SK-N-SH treated with all-trans-retinoic acid at 6 μM for 48 hours (cell line): ENCODE data around the gene HES1.

Source experiments
- ATAC-seq: fragments of 200-7000 bp; cut with Tn5 transposase; 3 replicates; pipeline ENCODE4 v1.9.1; 2020; ENCODE audit warnings: mild to moderate bottlenecking, moderate library complexity
- ARNTL ChIP-seq: fragments of 450-650 bp; formaldehyde crosslinking; IDR thresholded peaks from 2 replicates; pipeline ENCODE4 v1.5.0; 2020; ENCODE audit warnings: low read depth, mild to moderate bottlenecking, moderate library complexity, borderline replicate concordance
- BACH2 ChIP-seq: fragments of 250-450 bp; sonication (Bioruptor Pico); IDR thresholded peaks from 2 replicates; pipeline ENCODE4 v1.9.0; 2021; ENCODE audit warnings: mild to moderate bottlenecking, borderline replicate concordance
- CREB5 ChIP-seq: fragments of 250-450 bp; sonication (Bioruptor Pico); IDR thresholded peaks from 2 replicates; pipeline ENCODE4 v1.5.1; 2020; ENCODE audit warnings: low read depth, mild to moderate bottlenecking, moderate library complexity
- CSDC2 ChIP-seq: fragments of 250-450 bp; sonication (Bioruptor Pico); IDR thresholded peaks from 2 replicates; pipeline ENCODE4 v1.5.0; 2020; ENCODE audit warnings: mild to moderate bottlenecking, moderate library complexity
- CSRNP3 ChIP-seq: fragments of 250-450 bp; sonication (Bioruptor Pico); IDR thresholded peaks from 2 replicates; pipeline ENCODE4 v1.5.1; 2021; ENCODE audit warnings: mild to moderate bottlenecking, moderate library complexity
- ESRRG ChIP-seq: fragments of 250-450 bp; sonication (Bioruptor Pico); IDR thresholded peaks from 2 replicates; pipeline ENCODE4 v1.6.1; 2021; ENCODE audit warnings: mild to moderate bottlenecking
- GLIS3 ChIP-seq: fragments of 250-450 bp; sonication (Bioruptor Pico); IDR thresholded peaks from 2 replicates; pipeline ENCODE4 v1.5.0; 2020; ENCODE audit warnings: mild to moderate bottlenecking, moderate library complexity
- ISL1 ChIP-seq: fragments of 250-450 bp; sonication (Bioruptor Pico); IDR thresholded peaks from 2 replicates; pipeline ENCODE4 v2.1.2; 2022; ENCODE audit warnings: mild to moderate bottlenecking, moderate library complexity
- OSR1 ChIP-seq: fragments of 250-450 bp; sonication (Bioruptor Pico); IDR thresholded peaks from 2 replicates; pipeline ENCODE4 v1.8.0; 2022; ENCODE audit warnings: moderate library complexity, mild to moderate bottlenecking, inconsistent platforms
- PPARA ChIP-seq: fragments of 250-450 bp; sonication (Bioruptor Pico); IDR thresholded peaks from 2 replicates; pipeline ENCODE4 v1.5.0; 2020; ENCODE audit warnings: mild to moderate bottlenecking, borderline replicate concordance
- RARB ChIP-seq: fragments of 250-450 bp; sonication (Bioruptor Pico); IDR thresholded peaks from 2 replicates; pipeline ENCODE4 v1.8.0; 2021; ENCODE audit warnings: mild to moderate bottlenecking, moderate library complexity
- SNAI2 ChIP-seq: fragments of 250-450 bp; sonication (Bioruptor Pico); IDR thresholded peaks from 2 replicates; pipeline ENCODE4 v1.5.0; 2020; ENCODE audit warnings: mild to moderate bottlenecking, moderate library complexity
- TOX ChIP-seq: fragments of 250-450 bp; sonication (Bioruptor Pico); IDR thresholded peaks from 2 replicates; pipeline ENCODE4 v1.8.0; 2021; ENCODE audit warnings: mild to moderate bottlenecking, moderate library complexity, borderline replicate concordance
- ZC3H10 ChIP-seq: fragments of 250-450 bp; sonication (Bioruptor Pico); IDR thresholded peaks from 2 replicates; pipeline ENCODE4 v1.5.1; 2021; ENCODE audit warnings: mild to moderate bottlenecking, moderate library complexity
- ZFP3 ChIP-seq: fragments of 250-450 bp; sonication (Bioruptor Pico); IDR thresholded peaks from 2 replicates; pipeline ENCODE4 v1.5.0; 2020; ENCODE audit warnings: mild to moderate bottlenecking, moderate library complexity
- ZFP30 ChIP-seq: fragments of 450-650 bp; formaldehyde crosslinking; IDR thresholded peaks from 2 replicates; pipeline ENCODE4 v1.5.0; 2022; ENCODE audit warnings: mild to moderate bottlenecking, moderate library complexity
- ZNF565 ChIP-seq: fragments of 450-650 bp; formaldehyde crosslinking; conservative IDR thresholded peaks from 2 replicates; pipeline ENCODE4 v1.5.0; 2020; ENCODE audit warnings: low read depth, mild to moderate bottlenecking, moderate library complexity
- ZNF70 ChIP-seq: fragments of 450-650 bp; formaldehyde crosslinking; IDR thresholded peaks from 2 replicates; pipeline ENCODE4 v1.5.0; 2020; ENCODE audit warnings: mild to moderate bottlenecking, moderate library complexity
- ZNF8 ChIP-seq: fragments of 450-650 bp; formaldehyde crosslinking; IDR thresholded peaks from 2 replicates; pipeline ENCODE4 v1.5.0; 2020; ENCODE audit warnings: mild to moderate bottlenecking, moderate library complexity
- TF ChIP-seq, protein P1 (sequence below): fragments of 250-450 bp; sonication (Bioruptor Pico); IDR thresholded peaks from 2 replicates; pipeline ENCODE4 v1.5.0; 2020; ENCODE audit warnings: mild to moderate bottlenecking, moderate library complexity
- TF ChIP-seq, protein P2 (sequence below): fragments of 250-450 bp; sonication (Bioruptor Pico); IDR thresholded peaks from 2 replicates; pipeline ENCODE4 v1.8.0; 2020; ENCODE audit warnings: mild to moderate bottlenecking, moderate library complexity, borderline replicate concordance

The HES1 gene

GRCh38 chr3:194118920-194119319 lies 17.0 kb upstream of the HES1 start:
- TF ChIP-seq ISL1 (CRISPR knock-in tag) (no peak), ZNF565 (no peak), BACH2 (CRISPR knock-in tag) (no peak), CREB5 (no peak), ZNF70 (CRISPR knock-in tag) (no peak), OSR1 (CRISPR knock-in tag) (no peak), ZC3H10 (CRISPR knock-in tag) (no peak), SNAI2 (CRISPR knock-in tag) (no peak), RARB (CRISPR knock-in tag) (no peak), GLIS3 (CRISPR knock-in tag) (no peak), PPARA (no peak), ZFP3 (no peak), ZNF8 (CRISPR knock-in tag) (no peak), ARNTL (CRISPR knock-in tag) (no peak), TOX (CRISPR knock-in tag) (no peak), CSDC2 (no peak), CSRNP3 (CRISPR knock-in tag) (no peak)
- TF ChIP-seq, protein P1, sequence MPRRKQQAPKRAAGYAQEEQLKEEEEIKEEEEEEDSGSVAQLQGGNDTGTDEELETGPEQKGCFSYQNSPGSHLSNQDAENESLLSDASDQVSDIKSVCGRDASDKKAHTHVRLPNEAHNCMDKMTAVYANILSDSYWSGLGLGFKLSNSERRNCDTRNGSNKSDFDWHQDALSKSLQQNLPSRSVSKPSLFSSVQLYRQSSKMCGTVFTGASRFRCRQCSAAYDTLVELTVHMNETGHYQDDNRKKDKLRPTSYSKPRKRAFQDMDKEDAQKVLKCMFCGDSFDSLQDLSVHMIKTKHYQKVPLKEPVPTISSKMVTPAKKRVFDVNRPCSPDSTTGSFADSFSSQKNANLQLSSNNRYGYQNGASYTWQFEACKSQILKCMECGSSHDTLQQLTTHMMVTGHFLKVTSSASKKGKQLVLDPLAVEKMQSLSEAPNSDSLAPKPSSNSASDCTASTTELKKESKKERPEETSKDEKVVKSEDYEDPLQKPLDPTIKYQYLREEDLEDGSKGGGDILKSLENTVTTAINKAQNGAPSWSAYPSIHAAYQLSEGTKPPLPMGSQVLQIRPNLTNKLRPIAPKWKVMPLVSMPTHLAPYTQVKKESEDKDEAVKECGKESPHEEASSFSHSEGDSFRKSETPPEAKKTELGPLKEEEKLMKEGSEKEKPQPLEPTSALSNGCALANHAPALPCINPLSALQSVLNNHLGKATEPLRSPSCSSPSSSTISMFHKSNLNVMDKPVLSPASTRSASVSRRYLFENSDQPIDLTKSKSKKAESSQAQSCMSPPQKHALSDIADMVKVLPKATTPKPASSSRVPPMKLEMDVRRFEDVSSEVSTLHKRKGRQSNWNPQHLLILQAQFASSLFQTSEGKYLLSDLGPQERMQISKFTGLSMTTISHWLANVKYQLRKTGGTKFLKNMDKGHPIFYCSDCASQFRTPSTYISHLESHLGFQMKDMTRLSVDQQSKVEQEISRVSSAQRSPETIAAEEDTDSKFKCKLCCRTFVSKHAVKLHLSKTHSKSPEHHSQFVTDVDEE (CRISPR knock-in tag) = no peak
- TF ChIP-seq, protein P2, sequence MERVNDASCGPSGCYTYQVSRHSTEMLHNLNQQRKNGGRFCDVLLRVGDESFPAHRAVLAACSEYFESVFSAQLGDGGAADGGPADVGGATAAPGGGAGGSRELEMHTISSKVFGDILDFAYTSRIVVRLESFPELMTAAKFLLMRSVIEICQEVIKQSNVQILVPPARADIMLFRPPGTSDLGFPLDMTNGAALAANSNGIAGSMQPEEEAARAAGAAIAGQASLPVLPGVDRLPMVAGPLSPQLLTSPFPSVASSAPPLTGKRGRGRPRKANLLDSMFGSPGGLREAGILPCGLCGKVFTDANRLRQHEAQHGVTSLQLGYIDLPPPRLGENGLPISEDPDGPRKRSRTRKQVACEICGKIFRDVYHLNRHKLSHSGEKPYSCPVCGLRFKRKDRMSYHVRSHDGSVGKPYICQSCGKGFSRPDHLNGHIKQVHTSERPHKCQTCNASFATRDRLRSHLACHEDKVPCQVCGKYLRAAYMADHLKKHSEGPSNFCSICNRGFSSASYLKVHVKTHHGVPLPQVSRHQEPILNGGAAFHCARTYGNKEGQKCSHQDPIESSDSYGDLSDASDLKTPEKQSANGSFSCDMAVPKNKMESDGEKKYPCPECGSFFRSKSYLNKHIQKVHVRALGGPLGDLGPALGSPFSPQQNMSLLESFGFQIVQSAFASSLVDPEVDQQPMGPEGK = no peak
- no peak for ATAC-seq

- no peak for ATAC-seq
- TF ChIP-seq CSRNP3 (CRISPR knock-in tag) (no peak), TOX (CRISPR knock-in tag) (no peak), ZNF565 (no peak), RARB (CRISPR knock-in tag) (no peak), GLIS3 (CRISPR knock-in tag) (no peak), ZFP30 (CRISPR knock-in tag) (no peak), PPARA (no peak), ESRRG (CRISPR knock-in tag) (no peak), ZNF8 (CRISPR knock-in tag) (no peak), CSDC2 (no peak)
- TF ChIP-seq, protein P1 (CRISPR knock-in tag) = no peak
- TF ChIP-seq, protein P2 = no peak
Observed at GRCh38 chr3:194119831-194120590, 15.9 kb upstream of the HES1 start.
